GM18861 (cell line): Measurements from ENCODE around the gene PPFIBP1.
"Not testable (repeated sequence)": the region's sequence is repeated elsewhere in the genome, so short reads cannot be mapped to it uniquely, and the experiment has no call there.

ENCODE experiments used
- ATAC-seq: cut with Tn5 transposase; IDR thresholded peaks from one replicate; pipeline ENCODE4 v1.9.1; 2021; ENCODE audit not compliant: unreplicated experiment

The PPFIBP1 gene

DNA sequence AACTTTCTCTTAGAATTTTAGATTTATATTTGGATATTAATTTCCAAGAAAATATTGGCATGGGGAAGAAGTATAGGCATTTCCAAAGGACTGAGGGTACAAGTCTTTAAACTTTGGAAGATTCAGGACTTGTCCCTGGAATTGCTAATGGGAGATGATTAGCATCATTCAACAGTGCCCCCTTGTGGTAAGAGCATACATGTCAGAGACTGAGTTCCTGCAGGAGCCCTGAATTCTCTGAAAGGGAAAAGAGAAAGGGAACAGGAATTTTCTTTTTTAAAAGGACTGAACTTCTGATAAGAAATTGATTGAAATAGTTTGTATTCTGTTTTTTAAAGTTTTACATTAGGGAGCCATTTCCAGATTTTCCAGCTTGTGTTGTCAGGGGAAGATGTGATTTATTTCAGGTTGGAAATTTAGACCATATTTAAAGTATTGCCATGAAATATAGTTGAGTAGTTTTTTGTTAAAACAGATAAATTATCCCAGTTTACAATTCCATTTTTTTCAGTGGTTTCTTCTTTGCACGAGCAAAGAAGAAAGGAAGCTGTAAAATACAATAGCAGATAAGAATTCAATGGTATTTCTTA lies 128.3 kb downstream of the PPFIBP1 start:
- no peak for ATAC-seq

DNA sequence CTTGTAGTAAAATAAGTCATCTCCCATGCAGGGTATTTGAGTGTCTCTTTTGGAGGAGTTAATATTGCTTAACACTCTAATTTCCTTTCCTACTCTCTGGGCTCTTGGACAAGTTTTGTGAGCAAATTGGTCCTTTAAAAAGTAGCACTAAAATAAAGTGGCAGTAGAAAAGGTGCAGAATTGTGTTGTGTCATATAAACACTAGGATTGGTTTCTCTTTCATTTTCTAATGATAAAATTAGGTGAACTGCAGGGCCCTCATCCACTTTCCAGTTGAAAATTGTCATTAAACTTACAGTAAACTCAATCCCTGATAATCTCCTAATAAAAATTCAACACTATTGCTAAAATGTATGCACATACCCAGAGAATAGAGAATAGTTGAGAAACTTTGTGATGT lies 129.7 kb downstream of the PPFIBP1 start:
- no peak for ATAC-seq

- ATAC-seq = not testable (repeated sequence)
Measured at GRCh38 chr12:27655476-27655875, 131.5 kb downstream of the PPFIBP1 start.

DNA sequence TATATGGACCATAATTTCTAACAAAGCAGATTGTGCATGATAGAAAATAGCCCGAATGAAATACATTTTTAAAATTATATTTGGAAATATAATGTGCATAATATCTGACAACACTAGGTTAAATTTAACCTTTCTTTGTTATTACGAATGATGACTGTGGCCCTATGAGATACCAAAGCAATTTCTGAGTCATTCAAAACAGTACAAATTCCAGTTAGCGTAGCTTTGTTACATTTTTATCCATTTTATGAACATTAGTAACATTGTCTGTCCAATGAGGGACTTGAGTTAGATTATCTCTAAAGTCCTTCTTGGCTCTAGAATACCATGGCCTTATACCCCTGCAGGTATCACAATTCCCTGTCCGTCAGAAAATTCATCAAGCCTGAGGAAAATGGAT lies 133.3 kb downstream of the PPFIBP1 start:
- no peak for ATAC-seq

- ATAC-seq = no peak
Measured at GRCh38 chr12:27665704-27666103, 141.7 kb downstream of the PPFIBP1 start.

DNA sequence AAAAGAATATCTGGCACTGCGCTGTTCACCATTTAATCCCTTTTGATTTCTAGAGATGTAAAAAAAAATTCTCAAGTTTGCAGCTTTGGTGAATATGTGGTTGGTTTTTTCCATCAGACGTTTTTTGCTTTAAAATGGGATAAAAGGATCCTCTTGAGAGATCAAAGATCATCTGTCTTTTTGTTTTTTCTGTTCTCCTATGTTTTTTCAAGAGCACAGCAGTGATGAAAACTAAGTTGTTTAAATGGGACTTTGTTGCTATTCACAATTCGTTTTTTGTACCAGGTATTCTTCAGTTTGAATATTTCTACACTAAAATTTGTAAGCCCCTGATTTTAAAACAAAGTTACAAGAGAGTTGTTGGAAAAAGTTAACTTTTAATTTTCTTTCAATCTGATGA lies 142.5 kb downstream of the PPFIBP1 start:
- ATAC-seq = no peak

DNA sequence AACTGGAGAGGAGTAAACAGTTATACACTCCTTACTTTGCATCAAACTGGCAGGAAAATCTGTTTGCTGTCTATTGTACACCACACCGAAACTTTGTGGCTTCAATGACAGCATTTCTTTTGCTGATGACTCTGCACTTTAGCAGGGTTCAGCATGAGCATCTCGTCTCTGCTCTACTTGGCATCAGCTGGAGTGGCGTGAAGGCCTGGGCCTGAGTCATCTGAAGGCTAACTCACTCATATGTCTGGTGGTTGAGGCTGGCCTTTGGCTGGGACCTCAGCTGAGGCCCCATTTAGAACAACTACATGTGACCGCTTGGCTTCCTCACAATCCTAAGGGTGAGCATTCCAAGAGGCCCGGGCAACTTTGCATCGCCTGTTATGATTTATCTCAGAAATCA lies 143.5 kb downstream of the PPFIBP1 start:
- ATAC-seq = no peak

DNA sequence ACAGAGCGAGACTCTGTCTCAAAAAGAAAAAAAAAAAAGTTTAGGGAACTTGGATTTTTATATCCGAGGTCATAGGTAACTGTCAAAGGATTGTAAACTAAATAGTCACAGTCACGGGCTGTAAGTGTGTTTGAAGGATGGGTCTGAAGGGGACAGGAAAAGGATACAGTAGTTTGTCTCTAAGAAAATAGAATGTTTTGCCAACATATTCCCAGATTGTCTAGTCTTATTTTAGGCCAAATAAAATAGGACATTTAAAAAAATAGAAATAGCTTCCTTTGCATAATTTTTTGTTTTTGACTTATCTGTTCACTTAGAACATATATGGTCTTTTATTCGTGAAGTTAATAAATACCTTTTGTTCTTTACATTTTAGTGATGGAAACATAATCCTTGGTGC lies 148.0 kb downstream of the PPFIBP1 start:
- no peak for ATAC-seq

DNA sequence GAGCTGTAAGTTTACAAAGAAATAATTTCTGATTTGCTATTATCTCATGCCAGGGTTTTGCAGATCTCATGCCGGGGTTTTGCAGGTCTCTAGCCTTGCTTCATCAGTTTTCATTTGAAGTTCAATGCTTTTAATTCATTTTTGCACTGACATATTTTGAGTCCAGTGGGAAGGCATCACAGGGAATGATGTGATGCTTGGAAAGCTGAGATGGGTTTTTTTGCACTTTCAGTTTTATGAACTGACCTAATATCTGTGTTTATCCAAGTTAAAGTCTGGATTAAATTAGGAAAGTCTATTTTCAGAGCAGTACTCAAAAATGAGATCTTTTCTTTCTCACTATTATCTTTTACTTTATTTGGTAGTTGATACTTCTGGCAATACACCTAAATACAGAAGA lies 148.6 kb downstream of the PPFIBP1 start:
- ATAC-seq = no peak

- no peak for ATAC-seq
Measured at GRCh38 chr12:27673101-27673718, 149.2 kb downstream of the PPFIBP1 start.

GRCh38 chr12:27674989-27675388 lies 151.0 kb downstream of the PPFIBP1 start:
- no peak for ATAC-seq

DNA sequence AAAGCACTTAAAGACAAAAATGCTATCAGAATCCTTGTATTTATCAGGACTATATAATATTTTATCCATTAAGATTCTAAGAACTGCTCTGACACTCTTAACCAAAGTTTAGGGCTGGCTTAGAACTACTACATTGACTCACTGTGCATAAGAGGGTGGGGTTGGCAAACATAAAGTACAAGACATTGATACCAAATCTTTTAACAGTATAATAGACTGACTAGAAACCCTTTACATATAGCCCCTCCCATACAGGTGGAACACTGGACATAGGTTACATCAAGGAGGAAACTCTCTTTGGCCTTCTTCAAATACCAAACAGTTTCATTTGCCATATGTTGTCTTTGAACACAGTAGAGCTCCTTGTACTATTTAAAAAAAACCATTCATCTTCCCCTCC lies 156.6 kb downstream of the PPFIBP1 start:
- no peak for ATAC-seq

- ATAC-seq = no peak
Measured at GRCh38 chr12:27682534-27682933, 158.5 kb downstream of the PPFIBP1 start.

GRCh38 chr12:27685274-27685673 lies 161.3 kb downstream of the PPFIBP1 start:
- no peak for ATAC-seq

GRCh38 chr12:27686147-27686546 lies 162.1 kb downstream of the PPFIBP1 start:
- no peak for ATAC-seq

GRCh38 chr12:27688671-27689070 lies 164.7 kb downstream of the PPFIBP1 start:
- ATAC-seq = no peak

DNA sequence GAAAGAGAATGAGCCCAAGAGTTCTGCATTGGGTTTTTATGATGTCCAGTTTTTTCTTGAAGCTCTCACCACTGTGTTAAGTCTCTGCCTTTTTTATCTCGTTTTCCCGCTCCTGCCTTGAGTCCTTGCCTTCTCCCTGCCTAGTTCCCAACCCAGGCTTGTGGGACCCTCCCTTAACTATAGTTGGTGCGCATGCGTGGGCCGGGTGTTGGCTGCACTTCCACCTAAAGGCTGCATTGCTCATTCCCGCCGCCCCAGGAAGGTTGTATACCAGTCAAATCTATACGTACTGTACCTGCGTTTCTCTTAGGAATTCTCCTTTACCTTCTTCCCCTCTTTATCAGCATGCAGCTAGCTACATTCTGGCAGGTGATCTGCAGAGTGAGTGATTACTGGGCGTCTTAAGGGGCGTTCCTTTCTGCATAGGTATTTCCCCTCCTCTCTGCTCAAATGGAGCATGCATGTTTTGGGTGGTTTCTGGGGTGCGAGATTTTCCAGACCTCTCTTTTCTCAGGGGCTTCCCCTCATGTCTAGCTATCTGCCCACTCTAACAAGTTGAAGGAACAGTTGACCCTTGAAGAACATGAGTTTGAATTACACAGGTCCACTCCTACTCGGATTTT lies 165.7 kb downstream of the PPFIBP1 start:
- ATAC-seq = no peak

- ATAC-seq = no peak
Measured at GRCh38 chr12:27693403-27693802, 169.4 kb downstream of the PPFIBP1 start.

DNA sequence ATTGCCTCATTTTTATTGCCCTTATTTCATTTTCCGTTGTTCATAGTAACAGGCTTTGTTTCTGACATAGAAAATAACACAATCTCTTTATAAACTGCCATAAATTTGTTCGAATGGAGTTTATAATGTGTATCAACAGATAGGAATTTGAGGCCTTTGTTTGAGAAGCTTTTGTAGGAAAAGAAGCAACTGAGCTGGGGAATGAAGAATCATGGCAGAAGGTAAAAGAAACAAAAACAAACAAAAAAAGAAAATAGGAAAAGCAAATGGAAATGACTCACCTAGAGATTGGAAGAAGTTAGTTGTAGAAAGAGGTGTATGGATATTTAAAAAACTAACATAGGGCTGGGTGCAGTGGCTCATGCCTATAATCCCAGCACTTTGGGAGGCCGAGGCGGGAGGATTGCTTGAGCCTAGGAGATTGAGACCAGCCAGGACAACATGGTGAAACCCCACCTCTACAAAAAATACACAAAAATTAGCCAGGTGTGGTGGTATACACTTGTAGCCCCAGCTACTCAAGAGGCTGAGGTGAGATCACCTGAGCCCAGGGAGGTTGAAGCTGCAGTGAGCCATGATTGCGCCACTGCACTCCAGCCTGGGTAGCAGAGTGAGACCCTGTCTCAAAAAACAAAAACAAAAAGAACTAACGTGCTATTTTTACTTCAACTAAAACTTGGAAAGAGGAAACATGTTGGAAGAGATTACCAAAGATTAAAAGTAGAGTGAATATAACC lies 171.7 kb downstream of the PPFIBP1 start:
- ATAC-seq = no peak

GRCh38 chr12:27696293-27696652 lies 172.3 kb downstream of the PPFIBP1 start, which contains the start of gene REP15:
Gene REP15, plus strand, starts transcription at chr12:27696447. Its CDS starts 116 bp downstream, at chr12:27696563.
- no peak for ATAC-seq

GRCh38 chr12:27696864-27697564 lies 173.0 kb downstream of the PPFIBP1 start:
- ATAC-seq = no peak
